H9 (cell line): Measurements from ENCODE around the gene ZMYND12. TPM values are rescaled to one million over a fixed set of nuclear protein-coding genes. Genes with fewer than 3 reads are reported as not detected.

ENCODE experiments used
- DNase-seq: peaks from one replicate; pipeline ENCODE4 v3.0.0-alpha.2; 2017
- H2AFZ ChIP-seq: one replicate; pipeline ENCODE4 v1.6.1; 2013; ENCODE audit warnings: mild to moderate bottlenecking, low read length, control low read depth, moderate library complexity
- H2AK5ac ChIP-seq: 2 replicates; pipeline ENCODE4 v1.6.1; 2013; ENCODE audit warnings: low read length, control low read depth, mixed read lengths; ENCODE audit not compliant: insufficient read length
- H2BK120ac ChIP-seq: one replicate; pipeline ENCODE4 v1.6.1; 2013; ENCODE audit warnings: low read depth, mild to moderate bottlenecking, low read length, control low read depth, inconsistent platforms; ENCODE audit not compliant: poor library complexity, severe bottlenecking
- H2BK12ac ChIP-seq: 2 replicates; pipeline ENCODE4 v1.6.1; 2013; ENCODE audit warnings: low read length, control low read depth, mixed read lengths, low read depth; ENCODE audit not compliant: insufficient read length
- H2BK15ac ChIP-seq: 2 replicates; pipeline ENCODE4 v1.6.1; 2013; ENCODE audit warnings: low read depth, low read length, control low read depth
- H2BK20ac ChIP-seq: one replicate; pipeline ENCODE4 v1.6.1; 2013; ENCODE audit warnings: low read depth, mild to moderate bottlenecking, low read length, control low read depth, inconsistent platforms; ENCODE audit not compliant: poor library complexity, severe bottlenecking
- H2BK5ac ChIP-seq: 2 replicates; pipeline ENCODE4 v1.6.1; 2013; ENCODE audit warnings: low read length, control low read depth, mixed read lengths; ENCODE audit not compliant: insufficient read length
- H3K14ac ChIP-seq: 2 replicates; pipeline ENCODE4 v1.6.1; 2013; ENCODE audit warnings: low read length, control low read depth; ENCODE audit not compliant: insufficient read depth
- H3K18ac ChIP-seq: 2 replicates; pipeline ENCODE4 v1.6.1; 2013; ENCODE audit warnings: low read depth, mild to moderate bottlenecking, mixed read lengths, low read length, control low read depth; ENCODE audit not compliant: insufficient read length
- H3K23ac ChIP-seq: 2 replicates; pipeline ENCODE4 v1.6.1; 2013; ENCODE audit warnings: low read length, control low read depth, mixed read lengths, low read depth; ENCODE audit not compliant: insufficient read length
- H3K23me2 ChIP-seq: 2 replicates; pipeline ENCODE4 v1.6.1; 2013; ENCODE audit warnings: low read depth, mild to moderate bottlenecking, mixed read lengths, low read length, control low read depth; ENCODE audit not compliant: insufficient read length, poor library complexity, severe bottlenecking
- H3K27ac ChIP-seq: 2 replicates; pipeline ENCODE4 v1.5.1; 2013; ENCODE audit warnings: low read length, control low read depth, mixed read lengths, low read depth; ENCODE audit not compliant: insufficient read length
- H3K27me3 ChIP-seq: 2 replicates; pipeline ENCODE4 v1.6.1; 2013; ENCODE audit warnings: low read length, control low read depth, inconsistent platforms; ENCODE audit not compliant: insufficient read depth
- H3K4ac ChIP-seq: 2 replicates; pipeline ENCODE4 v1.6.1; 2013; ENCODE audit warnings: low read depth, mild to moderate bottlenecking, control low read depth, inconsistent platforms, low read length, moderate library complexity
- H3K4me1 ChIP-seq: 2 replicates; pipeline ENCODE4 v1.6.1; 2013; ENCODE audit warnings: low read length, control low read depth, inconsistent platforms; ENCODE audit not compliant: insufficient read depth
- H3K4me2 ChIP-seq: 2 replicates; pipeline ENCODE4 v1.6.1; 2013; ENCODE audit warnings: low read length, control low read depth, mixed read lengths; ENCODE audit not compliant: insufficient read length, insufficient read depth
- H3K56ac ChIP-seq: 2 replicates; pipeline ENCODE4 v1.6.1; 2013; ENCODE audit warnings: low read depth, mild to moderate bottlenecking, mixed read lengths, low read length, control low read depth; ENCODE audit not compliant: insufficient read length
- H3K79me1 ChIP-seq: 2 replicates; pipeline ENCODE4 v1.6.1; 2013; ENCODE audit warnings: low read depth, mild to moderate bottlenecking, moderate library complexity, low read length, control low read depth, inconsistent platforms; ENCODE audit not compliant: insufficient read depth, poor library complexity, severe bottlenecking
- H3K79me2 ChIP-seq: 2 replicates; pipeline ENCODE4 v1.6.1; 2013; ENCODE audit warnings: low read length, control low read depth, inconsistent platforms; ENCODE audit not compliant: insufficient read depth
- H3K9ac ChIP-seq: 2 replicates; pipeline ENCODE4 v1.6.1; 2013; ENCODE audit warnings: low read length, control low read depth, mixed read lengths; ENCODE audit not compliant: insufficient read length; ENCODE audit errors: extremely low read depth
- H3K9me3 ChIP-seq: one replicate; pipeline ENCODE4 v1.6.1; 2013; ENCODE audit warnings: low read depth, low read length, inconsistent platforms; ENCODE audit not compliant: control insufficient read depth
- H3T11ph ChIP-seq: one replicate; pipeline ENCODE4 v1.6.1; 2013; ENCODE audit warnings: mild to moderate bottlenecking, low read length, control low read depth, inconsistent platforms
- H4K20me1 ChIP-seq: one replicate; pipeline ENCODE4 v1.6.1; 2013; ENCODE audit not compliant: control insufficient read depth, insufficient read length, insufficient read depth
- H4K5ac ChIP-seq: 2 replicates; pipeline ENCODE4 v1.6.1; 2013; ENCODE audit warnings: low read depth, mild to moderate bottlenecking, mixed read lengths, low read length, control low read depth; ENCODE audit not compliant: insufficient read length
- H4K8ac ChIP-seq: replicated peaks from 2 replicates; pipeline ENCODE4 v1.6.1; 2013; ENCODE audit warnings: low read length, control low read depth, mixed read lengths, low read depth; ENCODE audit not compliant: insufficient read length
- H4K91ac ChIP-seq: 2 replicates; pipeline ENCODE4 v1.6.1; 2013; ENCODE audit warnings: low read depth, mild to moderate bottlenecking, moderate library complexity, mixed read lengths, low read length, control low read depth; ENCODE audit not compliant: insufficient read length
- H3K27ac Mint-ChIP-seq, 3 experiments: 2 replicates in 2 of 3; 3 replicates in 1 of 3; pipeline ENCODE4 v1.8.0; 2020 to 2021; ENCODE audit warnings: mixed read lengths in 3 of 3, mild to moderate bottlenecking in 1 of 3, moderate library complexity in 1 of 3
- H3K27me3 Mint-ChIP-seq: 2 replicates; pipeline ENCODE4 v1.8.0; 2021; ENCODE audit warnings: low read depth, mild to moderate bottlenecking, moderate library complexity, mixed read lengths
- H3K36me3 Mint-ChIP-seq, 3 experiments: 2 replicates in 2 of 3; 3 replicates in 1 of 3; pipeline ENCODE4 v1.8.0; 2020 to 2021; ENCODE audit warnings: low read depth in 3 of 3, mixed read lengths in 3 of 3; ENCODE audit not compliant: insufficient read depth in 1 of 3
- H3K4me1 Mint-ChIP-seq, 2 experiments: 2 replicates each; pipeline ENCODE4 v1.8.0; 2020; ENCODE audit warnings: mixed read lengths in 2 of 2
- H3K4me3 Mint-ChIP-seq, 2 experiments: 2 replicates in 1 of 2; 3 replicates in 1 of 2; pipeline ENCODE4 v1.8.0; 2020 to 2021; ENCODE audit warnings: mild to moderate bottlenecking in 2 of 2, mixed read lengths in 2 of 2, moderate library complexity in 1 of 2
- H3K9me3 Mint-ChIP-seq, 2 experiments: 2 replicates in 1 of 2; 3 replicates in 1 of 2; pipeline ENCODE4 v1.8.0; 2020; ENCODE audit warnings: mild to moderate bottlenecking in 2 of 2, mixed read lengths in 2 of 2, moderate library complexity in 1 of 2
- WGBS: extraction: QIAGEN DNeasy Blood & Tissue Kit; methylation state at CpG from one replicate; pipeline ENCODE4 v1.1.7; 2013; ENCODE audit warnings: missing lambda C conversion rate, low lambda C conversion rate, mixed read lengths; ENCODE audit not compliant: insufficient read length; ENCODE audit errors: extremely low coverage; 5-methylcytosine and 5-hydroxymethylcytosine counted together
- total RNA-seq: library from RNA; stranded (reverse); gene quantifications from 2 replicates; pipeline ENCODE4 v1.2.1, GENCODE V29; 2021
- TF ChIP-seq, protein P1 (sequence below): fragments of 200-600 bp; sonication (generic); conservative IDR thresholded peaks from 3 replicates; pipeline ENCODE4 v1.8.0; 2021; ENCODE audit warnings: antibody characterized with exemption, mild to moderate bottlenecking

Gene ZMYND12
- total RNA-seq, 1 experiment from 2014 or later = 0.42 TPM

DNA sequence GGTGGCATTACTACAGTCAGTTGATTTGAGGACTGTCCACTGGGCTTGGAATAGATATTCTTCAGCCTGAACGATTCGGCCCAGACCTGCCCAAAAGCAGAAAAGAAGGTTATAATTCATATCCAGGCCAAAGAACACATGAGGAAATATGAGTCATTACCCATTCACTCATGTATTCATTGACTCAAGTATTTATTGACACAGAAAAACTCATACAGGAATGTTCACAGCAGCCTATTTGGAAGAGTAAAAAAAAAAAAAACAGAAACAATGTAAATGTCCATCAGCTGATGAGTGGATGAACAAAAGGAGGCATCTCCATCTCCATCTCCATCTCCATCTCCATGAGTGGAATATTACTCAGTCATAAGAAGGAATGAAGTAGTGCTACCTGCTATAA is 15.9 kb downstream of the ZMYND12 start:
- Histone ChIP-seq H2AK5ac (no peak overlapping the region), H3K79me1 (no peaks in the 10 kb centered on the region), H3K79me2 (no peaks in the 10 kb centered on the region), H2BK12ac (no peak overlapping the region), H3K4me2 (no peak overlapping the region), H4K8ac (no peak overlapping the region), H4K91ac (no peak overlapping the region), H3K27me3 (no peaks in the 10 kb centered on the region), H3K23ac (no peak overlapping the region), H3K18ac (no peak overlapping the region), H3K23me2 (no peaks in the 10 kb centered on the region), H2BK20ac (no peak overlapping the region), H3K27ac (no peak overlapping the region), H3K14ac (no peak overlapping the region), H3K56ac (no peak overlapping the region), H3T11ph (no peak overlapping the region), H2AFZ (no peak overlapping the region), H2BK5ac (no peak overlapping the region), H3K9me3 (no peaks in the 10 kb centered on the region), H2BK120ac (no peak overlapping the region), H2BK15ac (no peak overlapping the region), H3K9ac (no peak overlapping the region), H4K20me1 (no peaks in the 10 kb centered on the region), H3K4me1 (no peaks in the 10 kb centered on the region), H3K4ac (no peak overlapping the region), H4K5ac (no peak overlapping the region)
- H3K4me1 Mint-ChIP-seq = no peaks in the 10 kb centered on the region
- TF ChIP-seq, protein P1, sequence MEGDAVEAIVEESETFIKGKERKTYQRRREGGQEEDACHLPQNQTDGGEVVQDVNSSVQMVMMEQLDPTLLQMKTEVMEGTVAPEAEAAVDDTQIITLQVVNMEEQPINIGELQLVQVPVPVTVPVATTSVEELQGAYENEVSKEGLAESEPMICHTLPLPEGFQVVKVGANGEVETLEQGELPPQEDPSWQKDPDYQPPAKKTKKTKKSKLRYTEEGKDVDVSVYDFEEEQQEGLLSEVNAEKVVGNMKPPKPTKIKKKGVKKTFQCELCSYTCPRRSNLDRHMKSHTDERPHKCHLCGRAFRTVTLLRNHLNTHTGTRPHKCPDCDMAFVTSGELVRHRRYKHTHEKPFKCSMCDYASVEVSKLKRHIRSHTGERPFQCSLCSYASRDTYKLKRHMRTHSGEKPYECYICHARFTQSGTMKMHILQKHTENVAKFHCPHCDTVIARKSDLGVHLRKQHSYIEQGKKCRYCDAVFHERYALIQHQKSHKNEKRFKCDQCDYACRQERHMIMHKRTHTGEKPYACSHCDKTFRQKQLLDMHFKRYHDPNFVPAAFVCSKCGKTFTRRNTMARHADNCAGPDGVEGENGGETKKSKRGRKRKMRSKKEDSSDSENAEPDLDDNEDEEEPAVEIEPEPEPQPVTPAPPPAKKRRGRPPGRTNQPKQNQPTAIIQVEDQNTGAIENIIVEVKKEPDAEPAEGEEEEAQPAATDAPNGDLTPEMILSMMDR = no peak
- no peak overlapping the region for H3K27ac Mint-ChIP-seq
- no peak overlapping the region for H3K4me3 Mint-ChIP-seq
- H3K36me3 Mint-ChIP-seq = no peaks in the 10 kb centered on the region
- no CpG with 5 or more reads among the region's 2 CpGs for WGBS
- H3K9me3 Mint-ChIP-seq = no peaks in the 10 kb centered on the region; a peak in 1 of 5 replicates
- H3K27me3 Mint-ChIP-seq = no peaks in the 10 kb centered on the region; the same call in 1 of the 2 replicates
- DNase-seq = no peak
